DMS114 treated with DMSO at 0.1 percent for 48 hours (cell line): Measurements from ENCODE around the gene GALNT13.

Experiments used
- DNase-seq: peaks from one replicate; lab custom pipeline; 2025; ENCODE audit not compliant: unreplicated experiment; lab: John Stamatoyannopoulos, UW

Gene GALNT13

GRCh38 chr2:153944800-153945199 lies 73.1 kb downstream of the GALNT13 start:
- DNase-seq, result no peak

DNA sequence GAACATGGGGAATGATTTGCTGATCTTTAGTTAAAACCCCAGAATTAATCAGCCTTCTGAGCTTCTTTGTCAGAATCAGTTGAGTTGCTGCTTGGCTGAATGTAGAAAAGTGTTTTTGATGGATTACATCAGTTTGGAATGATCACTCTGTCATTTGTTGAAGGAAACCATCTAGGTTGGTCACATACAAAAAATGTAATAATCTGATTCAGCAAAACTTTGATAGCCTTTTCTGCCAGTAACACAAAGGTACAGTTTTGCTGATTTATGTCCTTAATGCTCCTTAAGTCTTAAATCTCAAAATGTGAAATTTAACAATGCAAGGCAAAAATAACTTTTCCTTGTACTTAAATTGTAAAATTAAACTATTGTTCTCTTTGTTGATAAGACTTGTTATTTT lies 74.3 kb downstream of the GALNT13 start:
- no peak for DNase-seq

DNA sequence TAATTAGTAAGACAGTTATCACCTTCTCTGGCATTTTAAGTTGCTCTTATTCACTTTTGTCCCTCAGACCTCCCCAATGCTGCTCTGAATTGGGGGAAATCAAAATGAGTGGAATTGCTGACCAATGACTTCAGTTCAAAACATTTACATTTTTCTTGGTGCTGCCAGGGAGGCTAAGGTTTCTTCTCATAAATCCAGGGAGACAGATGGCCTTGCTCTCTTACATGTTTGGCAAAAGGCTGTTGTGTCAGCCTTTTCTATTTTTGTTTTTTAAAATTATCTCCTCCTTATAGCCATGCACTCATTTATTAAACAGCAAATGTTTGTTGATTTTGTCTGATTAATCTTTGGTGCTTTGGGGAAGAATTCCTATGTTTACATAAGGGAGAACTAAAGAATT lies 82.0 kb downstream of the GALNT13 start:
- DNase-seq, result no peak

- DNase-seq, result no peak
These were observed 91.5 kb downstream of the GALNT13 start for GRCh38 chr2:153963256-153963655.

- no peak for DNase-seq
These were observed 95.7 kb downstream of the GALNT13 start for GRCh38 chr2:153967248-153967973.

DNA sequence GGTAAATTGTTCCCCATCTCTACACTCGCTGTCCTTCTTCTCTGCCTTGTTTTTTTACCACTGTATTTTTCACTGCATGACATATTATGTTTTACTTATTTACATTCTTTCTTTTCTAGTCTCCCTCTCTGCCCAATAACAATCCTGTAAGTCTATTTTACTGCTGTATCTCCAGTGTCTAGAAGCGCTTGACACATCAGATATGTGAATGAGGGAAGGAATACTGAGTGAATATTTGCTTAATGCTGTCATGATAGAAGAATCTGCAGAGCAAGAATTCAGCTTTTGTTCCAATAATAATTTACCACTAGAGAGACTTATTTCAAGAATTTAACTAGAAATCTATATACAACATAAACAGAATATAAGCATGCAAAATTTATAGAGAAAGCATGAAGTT lies 99.5 kb downstream of the GALNT13 start:
- DNase-seq, result no peak

DNA sequence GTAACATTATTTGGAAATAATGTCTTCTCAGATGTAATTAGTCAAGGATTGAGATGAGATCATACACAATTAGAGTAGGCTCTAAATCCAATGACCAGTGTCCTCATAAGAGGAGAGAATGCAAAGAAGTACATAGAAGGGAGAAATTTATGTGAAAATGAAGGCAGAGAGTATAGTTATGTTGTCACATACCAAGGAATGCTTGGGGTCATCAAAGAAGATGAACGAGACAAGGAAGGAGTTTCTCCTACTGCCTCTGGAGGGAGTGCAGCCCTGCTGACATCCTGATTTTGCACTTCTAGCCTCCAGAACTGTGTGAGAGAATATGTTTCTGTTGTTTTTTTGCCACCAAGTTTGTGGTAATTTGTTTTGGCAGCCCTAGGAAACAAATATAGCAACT lies 100.1 kb downstream of the GALNT13 start:
- DNase-seq, result no peak

DNA sequence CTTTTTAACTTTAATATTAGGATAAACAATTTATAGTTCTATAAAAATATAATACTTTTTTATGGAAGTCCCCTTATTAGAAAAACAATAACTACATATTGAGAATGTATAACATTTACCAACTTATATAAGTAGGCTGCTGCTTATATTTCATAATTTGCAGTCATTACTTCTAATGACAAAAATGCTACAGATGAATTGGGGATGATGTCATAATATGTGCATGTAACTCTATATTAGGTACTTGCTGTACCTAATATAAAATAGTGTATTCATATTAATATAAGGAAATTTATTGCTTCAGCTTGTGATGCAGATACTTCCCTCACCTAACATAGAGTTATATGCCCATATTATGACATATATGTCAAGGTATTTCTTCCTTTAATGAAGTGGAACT lies 100.7 kb downstream of the GALNT13 start:
- no peak for DNase-seq

GRCh38 chr2:153986488-153987229 lies 114.9 kb downstream of the GALNT13 start:
- DNase-seq, result no peak

- no peak for DNase-seq
These were observed 119.0 kb downstream of the GALNT13 start for GRCh38 chr2:153990771-153991170.

DNA sequence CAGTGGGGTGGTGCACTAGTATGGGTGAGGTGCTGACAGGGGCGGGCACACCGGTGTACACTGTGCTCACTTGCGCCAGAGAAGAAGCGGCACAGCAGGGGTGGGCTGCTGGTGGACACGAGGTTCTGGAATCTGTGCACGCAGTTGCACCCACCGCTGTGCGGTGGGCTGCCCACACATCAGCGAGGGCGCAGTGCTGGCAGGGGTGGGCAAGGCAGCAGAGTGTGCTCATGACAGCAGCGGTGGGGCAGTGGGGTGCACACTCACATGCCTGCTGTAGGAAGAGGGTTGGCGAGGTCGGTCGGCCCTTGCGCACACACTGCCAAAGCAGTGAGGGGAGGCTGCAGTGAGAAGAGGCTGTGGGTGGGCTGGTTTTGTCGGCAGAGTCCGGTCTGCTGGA lies 141.8 kb downstream of the GALNT13 start:
- no peak for DNase-seq

GRCh38 chr2:154015233-154015632 lies 143.5 kb downstream of the GALNT13 start:
- DNase-seq, result no peak

DNA sequence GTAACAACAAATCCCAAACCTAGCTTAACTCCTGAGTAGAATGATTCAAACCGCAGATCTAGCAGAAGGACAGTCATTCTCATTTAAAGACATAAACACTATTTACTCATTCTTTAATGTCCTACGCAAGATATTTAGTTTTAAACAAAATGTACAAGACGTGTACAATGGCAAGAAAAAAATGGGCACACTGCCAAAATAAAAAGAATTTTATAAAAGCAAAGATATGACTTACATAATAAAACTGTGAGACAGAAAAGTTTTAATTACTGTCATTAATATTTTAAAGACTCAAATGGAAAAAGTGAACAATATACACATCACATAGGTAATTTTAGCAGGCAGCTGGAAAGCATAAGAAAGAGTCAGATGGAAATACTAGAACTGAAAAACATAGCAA lies 157.8 kb downstream of the GALNT13 start:
- DNase-seq, result no peak

GRCh38 chr2:154032220-154032619 lies 160.5 kb downstream of the GALNT13 start:
- no peak for DNase-seq

DNA sequence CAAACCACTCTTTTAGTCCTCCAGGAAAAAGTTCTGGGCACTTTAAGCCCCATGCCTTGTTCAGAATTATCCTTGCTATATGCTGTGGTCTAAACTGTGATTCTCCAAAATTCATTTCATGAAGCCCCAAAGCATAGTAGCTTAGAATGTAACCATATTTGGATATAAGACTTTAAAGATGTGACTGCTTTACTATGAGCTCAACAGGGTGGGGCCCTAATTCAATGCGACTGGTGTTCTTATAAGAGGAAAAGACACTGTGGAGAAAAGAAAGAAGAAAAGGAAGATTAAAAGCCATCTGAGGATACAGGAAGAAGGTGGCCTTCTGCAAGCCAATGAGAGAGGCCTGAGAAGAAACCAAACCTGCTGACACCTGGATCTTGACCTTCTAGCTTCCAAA lies 174.8 kb downstream of the GALNT13 start:
- DNase-seq, result no peak

- no peak for DNase-seq
These were observed 177.2 kb downstream of the GALNT13 start for GRCh38 chr2:154048905-154049304.

DNA sequence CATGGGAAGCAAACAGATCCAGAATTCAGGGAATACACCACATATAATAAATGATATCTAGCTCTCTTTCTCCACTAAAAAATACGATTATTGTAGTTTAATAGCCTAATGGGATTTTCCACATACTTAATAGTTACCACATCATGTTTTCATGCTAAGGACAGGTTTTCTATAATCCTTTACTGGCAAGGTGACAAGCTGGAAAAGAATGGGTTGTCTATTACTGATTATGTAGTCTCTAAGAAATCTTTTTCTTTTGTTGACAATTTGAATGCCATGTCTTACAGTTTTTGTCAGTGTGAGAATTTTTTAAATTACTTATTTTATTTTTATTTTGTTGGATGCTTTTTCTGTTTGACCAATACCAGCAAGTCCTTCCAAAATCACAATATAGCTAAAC lies 177.8 kb downstream of the GALNT13 start:
- DNase-seq, result no peak

DNA sequence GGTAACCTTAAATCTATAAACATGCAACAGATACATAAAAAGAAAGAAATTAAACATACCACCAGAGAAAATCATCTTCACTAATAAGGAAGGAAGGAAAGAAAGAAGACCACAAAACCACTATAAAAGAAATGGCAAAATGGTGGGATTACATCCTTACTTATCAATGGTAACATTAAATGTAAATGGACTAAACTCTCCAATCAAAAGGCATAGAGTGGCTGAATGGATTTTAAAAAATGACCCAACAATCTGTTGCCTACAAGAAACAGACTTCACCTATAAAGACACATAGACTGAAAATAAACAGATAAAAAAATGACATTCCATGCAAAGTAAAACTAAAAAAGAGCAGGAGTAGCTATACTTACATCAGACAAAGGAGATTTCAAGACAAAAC lies 195.4 kb downstream of the GALNT13 start:
- DNase-seq, result no peak

DNA sequence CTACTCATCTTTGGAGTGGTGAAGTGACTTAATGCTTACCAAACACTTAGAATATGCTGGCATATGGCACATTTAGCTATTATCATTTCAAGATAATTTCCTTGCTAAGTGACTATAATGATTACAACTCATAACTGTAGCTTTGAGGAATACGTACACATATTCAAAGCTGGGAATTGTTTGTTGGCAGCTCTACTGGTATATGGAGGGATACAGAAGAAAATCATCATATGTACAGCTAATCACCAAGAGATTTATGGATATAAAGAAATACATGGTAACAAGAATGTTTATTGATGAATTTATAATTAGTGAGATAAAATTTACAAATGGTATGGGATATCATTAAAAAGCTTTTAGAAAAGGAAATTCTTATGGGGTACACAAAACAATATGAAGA lies 207.2 kb downstream of the GALNT13 start:
- DNase-seq, result no peak

DNA sequence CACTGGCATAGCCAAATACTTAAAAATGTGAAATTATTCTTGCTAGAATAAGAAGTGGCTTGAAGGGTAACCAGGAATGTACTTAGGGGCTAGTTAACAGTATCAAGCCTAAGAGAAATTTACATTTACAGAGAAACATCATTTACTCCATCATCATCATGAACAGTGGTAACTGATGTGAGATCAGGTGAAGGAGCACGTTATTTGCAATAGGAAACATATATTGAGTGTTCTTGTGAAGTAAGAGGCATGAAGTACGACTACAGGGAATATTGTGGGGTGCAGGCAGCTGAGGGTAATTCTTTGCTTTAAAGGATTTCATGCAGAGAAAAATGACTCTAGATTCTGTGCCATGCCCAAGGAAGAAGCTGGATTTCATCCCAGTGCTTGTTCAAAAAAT lies 220.8 kb downstream of the GALNT13 start:
- no peak for DNase-seq

DNA sequence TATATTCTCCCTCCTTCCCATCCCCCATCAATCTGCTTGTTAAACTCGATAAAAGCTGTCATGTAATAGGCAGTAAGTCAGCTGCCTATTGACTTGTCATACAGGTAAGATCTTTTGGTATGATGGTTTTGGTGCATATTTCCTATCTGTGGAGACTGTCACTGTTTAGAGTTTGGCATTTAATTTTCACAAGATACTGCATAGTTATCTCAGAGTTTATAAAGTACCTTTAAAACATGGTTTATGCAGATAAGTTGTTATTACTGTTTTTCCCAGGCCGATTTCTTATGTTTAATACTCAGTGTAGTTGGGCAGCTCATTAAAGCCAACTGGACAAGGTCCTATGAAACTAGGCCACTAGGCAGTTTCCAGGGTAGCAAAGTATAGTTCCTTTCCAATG lies 222.1 kb downstream of the GALNT13 start:
- DNase-seq, result no peak

DNA sequence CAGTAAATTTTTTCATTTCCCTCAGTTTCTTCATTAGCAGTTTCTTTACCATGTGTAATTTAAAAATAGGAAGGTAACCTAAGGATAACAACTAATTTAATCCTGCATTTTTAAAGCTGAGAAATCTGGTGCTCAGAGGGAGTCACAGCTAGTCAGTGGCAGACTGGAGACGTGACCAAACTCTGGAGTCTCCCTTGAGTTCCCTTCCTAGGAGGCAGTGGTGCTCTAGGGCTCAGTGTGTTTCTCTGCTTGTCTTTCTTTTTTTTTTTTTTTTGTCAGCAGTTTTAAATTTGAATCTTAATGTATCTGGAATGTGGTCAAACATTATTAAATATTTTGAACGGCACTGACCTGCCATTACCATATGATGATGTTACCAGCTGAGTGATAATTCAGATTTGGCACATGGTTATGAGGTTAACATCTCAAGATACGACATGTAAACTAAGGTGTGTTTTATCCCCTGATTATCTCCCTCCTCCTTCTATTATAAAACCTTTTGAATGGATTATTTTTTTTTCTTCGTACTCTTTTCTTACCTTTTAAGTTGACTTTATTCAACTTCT lies 226.2 kb downstream of the GALNT13 start:
- DNase-seq, result no peak
